HG03039 (cell line): ENCODE results near the gene RPL37A.
"Not testable (repeated sequence)": the region's sequence is repeated elsewhere in the genome, so short reads cannot be mapped to it uniquely, and the experiment has no call there.

Source experiments
- ATAC-seq: cut with Tn5 transposase; IDR thresholded peaks from one replicate; pipeline ENCODE4 v1.9.1; 2021; ENCODE audit warnings: mild to moderate bottlenecking, moderate library complexity; ENCODE audit not compliant: unreplicated experiment

The RPL37A gene

GRCh38 chr2:216516730-216517350 is 18.2 kb downstream of the RPL37A start:
- no peak for ATAC-seq

DNA sequence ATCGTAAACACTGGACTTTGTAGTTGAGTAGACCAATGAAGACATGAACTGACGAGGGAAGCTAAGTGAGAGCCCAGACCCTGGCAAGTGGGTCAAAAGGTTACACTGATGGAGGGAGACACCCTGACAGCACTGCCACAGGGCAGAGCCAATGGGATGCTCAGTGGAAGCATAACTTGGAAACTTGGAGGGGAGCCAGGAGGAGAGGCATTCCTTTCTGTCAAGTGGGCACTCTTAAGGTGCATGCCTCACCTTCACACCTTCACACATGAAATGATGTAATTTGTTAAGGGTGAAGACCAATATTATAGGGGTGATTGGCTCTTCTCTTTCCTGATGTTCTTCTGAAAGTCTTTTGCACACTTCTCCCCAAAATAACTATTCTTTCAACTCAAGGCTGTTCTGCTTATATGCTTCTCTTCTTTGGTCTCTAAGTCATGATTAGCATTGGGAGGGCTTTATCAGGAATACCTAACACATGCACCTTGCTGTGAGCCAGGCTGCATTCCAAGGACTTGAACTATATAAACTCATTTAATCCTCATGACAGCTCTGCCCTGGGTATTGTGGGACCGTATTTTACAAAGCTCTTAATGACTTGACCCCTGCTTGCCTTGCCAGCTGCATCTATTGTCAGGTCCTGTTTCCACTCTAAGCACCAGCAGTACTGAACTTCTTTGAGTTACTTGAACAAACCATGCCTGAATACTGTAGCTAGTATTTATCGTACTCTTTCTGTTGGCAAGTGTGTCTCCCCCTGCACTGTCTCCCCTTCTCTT is 19.0 kb downstream of the RPL37A start:
- no peak for ATAC-seq

- ATAC-seq: not testable (repeated sequence)
These were observed 20.0 kb downstream of the RPL37A start for GRCh38 chr2:216518566-216519119.

GRCh38 chr2:216519154-216519762 is 20.6 kb downstream of the RPL37A start:
- no peak for ATAC-seq

DNA sequence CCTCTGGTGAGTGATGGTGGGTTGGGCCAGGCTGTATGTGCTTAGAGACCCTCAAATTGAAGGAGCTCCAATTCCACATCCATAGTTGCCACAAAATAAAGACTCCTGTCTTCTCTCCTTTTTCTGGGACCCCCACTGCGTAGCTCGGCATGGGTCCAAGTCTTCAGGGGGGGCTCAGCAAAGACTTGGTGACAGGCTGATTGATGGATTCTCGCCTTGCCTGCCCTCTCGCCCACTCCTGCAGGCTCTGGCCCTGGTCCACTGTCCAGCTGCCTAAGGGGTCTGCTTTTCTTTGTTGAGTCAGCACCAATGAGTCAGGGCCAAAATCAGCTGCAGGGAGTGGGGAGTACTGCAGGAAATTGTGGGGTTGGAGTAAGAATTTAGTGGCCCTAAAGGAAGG is 21.5 kb downstream of the RPL37A start:
- no peak for ATAC-seq

DNA sequence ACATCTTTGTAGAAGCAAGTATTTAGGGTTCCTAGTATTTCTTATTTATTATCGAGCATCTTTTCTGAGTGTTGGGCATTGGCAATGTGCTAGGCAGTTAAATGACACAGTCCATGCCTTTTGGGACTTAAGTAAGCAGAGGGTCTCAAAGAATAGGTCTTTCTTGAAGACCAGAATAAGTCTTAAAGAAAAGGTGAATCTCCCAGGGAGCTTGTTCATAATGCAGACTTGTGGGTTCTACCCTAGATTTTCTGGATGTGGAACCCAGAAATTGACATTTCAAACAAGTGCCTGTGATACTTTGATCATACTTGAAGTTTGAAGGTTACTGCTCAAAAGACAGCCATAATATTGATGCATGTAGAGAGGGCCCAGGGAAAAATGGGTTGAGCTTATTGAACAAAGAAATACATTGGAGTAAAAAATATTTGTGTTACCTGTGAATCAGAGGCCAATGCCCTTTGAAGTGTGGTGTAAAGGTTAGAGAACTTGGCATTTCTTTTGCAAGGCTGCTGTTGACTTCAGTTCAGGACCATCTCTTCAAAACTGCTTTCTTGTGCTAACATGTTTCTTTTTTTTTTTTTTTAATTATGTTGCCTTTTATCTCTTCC is 24.4 kb downstream of the RPL37A start:
- ATAC-seq: no peak

- ATAC-seq: no peak
These were observed 27.3 kb downstream of the RPL37A start for GRCh38 chr2:216525972-216526371.

DNA sequence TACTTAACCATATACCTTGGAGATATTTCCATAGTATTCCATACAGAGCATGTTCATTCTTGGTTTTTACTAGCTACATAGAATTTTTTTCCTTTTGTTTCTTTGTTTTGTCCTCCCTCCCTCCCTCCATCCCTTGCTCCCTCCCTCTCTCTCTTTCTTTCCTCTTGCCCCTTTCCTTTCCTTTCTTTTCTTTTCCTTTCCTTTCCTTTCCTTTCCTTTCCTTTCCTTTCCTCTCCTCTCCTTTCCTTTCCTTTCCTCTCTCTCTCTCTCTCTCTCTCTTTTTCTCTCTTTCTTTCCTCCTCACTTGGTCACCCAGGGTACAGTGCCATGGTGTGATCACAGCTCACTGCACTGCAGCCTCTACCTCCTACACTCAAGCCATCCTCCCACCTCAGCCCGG is 28.3 kb downstream of the RPL37A start:
- no peak for ATAC-seq

GRCh38 chr2:216527600-216527999 is 29.0 kb downstream of the RPL37A start:
- ATAC-seq: no peak

DNA sequence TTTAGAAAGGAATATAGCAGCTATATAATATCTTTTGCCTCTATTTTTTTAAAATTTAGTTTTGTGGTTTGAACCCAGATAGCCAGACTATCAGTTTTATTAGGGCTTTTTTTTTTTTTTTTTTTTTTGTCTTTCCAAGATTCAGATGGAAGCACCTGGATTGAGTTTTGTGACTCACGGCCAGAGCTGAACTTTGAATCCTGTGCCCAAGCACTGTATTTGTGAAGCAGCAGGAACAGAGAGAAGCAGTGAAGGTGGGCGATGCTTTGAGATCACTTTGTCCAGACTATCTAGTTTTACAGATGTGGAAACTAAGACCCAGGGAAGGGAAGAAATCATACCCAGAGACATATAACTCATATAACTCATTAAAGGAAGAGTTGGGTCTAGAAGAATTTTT is 33.9 kb downstream of the RPL37A start:
- ATAC-seq: no peak

DNA sequence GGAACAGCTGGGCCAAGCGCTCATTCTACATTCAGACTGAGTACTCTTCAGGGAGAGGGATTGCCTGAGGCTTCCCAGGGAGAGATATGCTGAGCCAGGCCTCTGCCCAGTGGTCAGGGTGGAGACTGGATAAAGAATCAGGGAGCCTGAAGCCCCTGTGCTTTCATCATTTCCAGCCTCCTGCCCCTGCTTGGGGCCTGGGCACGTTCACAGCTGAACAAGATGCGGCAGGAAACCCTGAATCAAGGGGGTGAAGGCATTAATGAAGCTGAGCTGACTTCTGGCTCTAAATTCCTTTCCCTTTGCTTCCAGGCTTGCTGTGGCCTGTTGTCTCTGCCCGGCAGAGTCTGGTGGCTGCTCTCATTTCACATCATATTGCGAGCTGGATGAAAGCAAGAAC is 35.0 kb downstream of the RPL37A start:
- ATAC-seq: no peak

GRCh38 chr2:216534809-216535208 is 36.2 kb downstream of the RPL37A start:
- no peak for ATAC-seq

GRCh38 chr2:216535454-216535995 is 36.9 kb downstream of the RPL37A start:
- no peak for ATAC-seq

- no peak for ATAC-seq
These were observed 38.1 kb downstream of the RPL37A start for GRCh38 chr2:216536734-216537210.

DNA sequence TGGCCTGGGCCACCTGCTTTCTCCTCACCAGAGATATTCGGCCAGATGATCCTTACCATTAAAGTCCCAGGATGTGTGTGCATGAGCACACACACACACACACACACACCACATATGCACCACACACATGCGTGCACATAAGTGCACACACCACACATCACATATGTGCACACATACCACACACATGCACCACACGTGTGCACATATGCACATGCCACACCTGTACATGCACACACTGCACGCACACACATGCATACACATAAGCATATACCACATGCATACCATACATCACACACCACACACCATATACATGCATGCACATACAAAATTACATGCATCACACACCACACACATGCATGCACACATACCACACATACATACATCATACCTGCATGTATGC is 38.7 kb downstream of the RPL37A start:
- ATAC-seq: no peak

DNA sequence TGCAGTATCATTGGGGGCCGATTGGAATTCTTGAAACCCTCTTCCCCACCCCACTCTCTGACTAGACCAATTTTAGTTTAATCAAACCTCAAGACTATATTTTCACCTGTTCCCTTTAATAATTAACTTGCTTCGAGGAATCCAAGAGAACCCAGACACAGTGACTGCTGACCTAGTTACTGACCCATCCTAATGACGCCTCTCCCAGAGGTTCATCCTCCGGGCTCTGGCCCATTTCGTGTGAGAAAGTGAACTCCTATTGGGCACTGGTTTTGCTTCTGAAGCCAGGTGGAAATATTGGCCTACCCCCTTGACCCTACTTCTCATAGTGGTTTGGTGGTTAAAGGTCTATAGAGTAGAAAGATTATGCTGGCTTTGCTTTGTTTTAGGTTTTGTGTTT is 39.9 kb downstream of the RPL37A start:
- no peak for ATAC-seq

GRCh38 chr2:216539120-216539519 is 40.5 kb downstream of the RPL37A start:
- ATAC-seq: no peak

DNA sequence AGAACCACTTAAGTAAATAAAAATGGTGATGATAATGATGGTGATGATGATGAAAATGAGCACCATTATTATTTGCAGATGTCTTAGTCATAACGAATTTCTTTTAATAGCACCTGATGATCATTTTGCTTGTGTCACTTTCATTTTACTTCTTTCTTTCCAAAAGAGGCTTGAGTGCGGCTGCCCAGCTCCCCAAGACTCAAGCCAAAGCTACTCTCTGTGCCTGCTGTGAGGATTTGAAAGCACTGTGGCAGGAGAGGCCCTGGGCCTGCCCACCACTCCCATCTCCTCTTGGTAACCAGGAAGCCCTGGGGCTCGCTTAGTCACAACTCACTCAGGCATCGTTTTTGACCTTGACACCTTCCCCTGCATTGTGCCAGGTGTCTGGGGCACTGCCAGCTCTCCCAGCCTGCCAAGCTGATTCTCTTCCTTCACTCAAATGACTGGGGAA is 41.2 kb downstream of the RPL37A start:
- no peak for ATAC-seq

- no peak for ATAC-seq
These were observed 42.3 kb downstream of the RPL37A start for GRCh38 chr2:216540920-216541319.

DNA sequence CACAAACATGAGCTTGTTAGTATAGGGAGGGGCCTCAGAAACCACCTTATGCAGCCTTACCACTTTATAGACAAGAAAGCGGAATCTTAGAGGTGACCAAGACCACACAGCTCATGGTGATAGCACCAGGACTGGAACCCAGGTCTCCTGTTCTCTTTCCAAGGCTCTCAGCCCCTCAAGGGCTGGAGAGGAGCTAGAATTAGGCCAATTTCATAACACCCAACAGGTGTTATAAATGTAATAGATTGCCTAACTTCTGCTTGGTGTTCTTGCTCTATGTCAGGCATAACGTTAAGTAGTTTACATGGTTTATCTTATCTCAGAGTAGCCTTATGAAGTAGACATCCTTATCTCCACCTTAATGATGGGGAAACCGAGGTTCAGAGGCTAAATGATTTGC is 42.9 kb downstream of the RPL37A start:
- ATAC-seq: no peak

GRCh38 chr2:216545359-216545758 is 46.7 kb downstream of the RPL37A start:
- ATAC-seq: no peak
